B cell (primary cell): ENCODE data around the gene MVB12B. TPM values are rescaled to one million over a fixed set of nuclear protein-coding genes. Genes with fewer than 3 reads are reported as not detected.

Source experiments
- ATAC-seq: fragments of 200-7000 bp; cut with Tn5 transposase; one replicate; pipeline ENCODE4 v1.10.0; 2021; ENCODE audit warnings: low read depth, mild to moderate bottlenecking, moderate number of reproducible peaks, moderate library complexity
- CTCF ChIA-PET: fragments of 350-600 bp; sonication (Branson Sonifier 250); formaldehyde crosslinking; loops from one replicate; lab custom pipeline; 2021; ENCODE audit warnings: antibody characterized with exemption, inconsistent platforms; lab: Charles Lee
- POLR2A ChIA-PET: fragments of 350-600 bp; sonication (Branson Sonifier 250); formaldehyde crosslinking; loops from one replicate; lab custom pipeline; 2021; ENCODE audit warnings: antibody characterized with exemption; lab: Charles Lee
- DNase-seq: peaks from one replicate; pipeline ENCODE4 v3.0.0; 2013
- H2AFZ ChIP-seq: 2 replicates; pipeline ENCODE4 v1.6.1; 2012; ENCODE audit warnings: mild to moderate bottlenecking, low read depth, low read length; ENCODE audit not compliant: insufficient read depth, poor library complexity, severe bottlenecking
- H3K27ac ChIP-seq, 2 donors: 1 replicate in 1 of 2; 2 replicates in 1 of 2; pipeline ENCODE4 v1.5.1; 2012 to 2013; ENCODE audit warnings: low read length in 2 of 2, mild to moderate bottlenecking in 2 of 2, moderate library complexity in 1 of 2
- H3K27me3 ChIP-seq, 4 experiments: fragments of 200-600 bp in 1 of 4; sonication (generic) in 1 of 4; replicated peaks in 1 of 4; 1 replicate in 2 of 4; 2 replicates in 2 of 4; pipeline versions ENCODE4 v1.6.1 to v1.7.0; 2013 to 2016; ENCODE audit warnings: low read length in 3 of 4, mild to moderate bottlenecking in 2 of 4, mixed read lengths in 1 of 4, moderate library complexity in 1 of 4; ENCODE audit not compliant: insufficient read depth in 4 of 4, control insufficient read depth in 3 of 4; ENCODE audit errors: control extremely low read depth in 1 of 4
- H3K36me3 ChIP-seq, 2 experiments: replicated peaks in 1 of 2; 1 replicate in 1 of 2; 2 replicates in 1 of 2; pipeline versions ENCODE4 v1.6.1 to v1.7.1; 2013; ENCODE audit warnings: low read length in 1 of 2; ENCODE audit not compliant: insufficient read depth in 2 of 2, control insufficient read depth in 1 of 2; ENCODE audit errors: control extremely low read depth in 1 of 2, extremely low read depth in 1 of 2
- H3K4me1 ChIP-seq, 2 donors: fragments of 200-600 bp in 1 of 2; sonication (generic) in 1 of 2; 1 replicate in 1 of 2; 2 replicates in 1 of 2; pipeline versions ENCODE4 v1.5.1 to v1.6.1; 2013 to 2017; ENCODE audit warnings: low read length in 2 of 2; ENCODE audit not compliant: control insufficient read depth in 2 of 2, insufficient read depth in 2 of 2
- H3K4me2 ChIP-seq: replicated peaks from 2 replicates; pipeline ENCODE3; 2012; ENCODE audit warnings: mild to moderate bottlenecking, low read depth, low read length; ENCODE audit not compliant: poor library complexity, severe bottlenecking
- H3K4me3 ChIP-seq, 5 experiments: fragments of 200-600 bp in 1 of 5; sonication (generic) in 1 of 5; 1 replicate in 3 of 5; 2 replicates in 2 of 5; pipeline versions ENCODE4 v1.5.1 to v1.7.0; 2011 to 2016; ENCODE audit warnings: low read length in 4 of 5, mild to moderate bottlenecking in 4 of 5, low read depth in 2 of 5, control low read depth in 1 of 5, moderate library complexity in 1 of 5; ENCODE audit not compliant: insufficient read depth in 1 of 5; ENCODE audit errors: control extremely low read depth in 1 of 5, extremely low read depth in 1 of 5
- H3K79me2 ChIP-seq: fragments of 200-600 bp; sonication (generic); one replicate; pipeline ENCODE4 v1.6.0; 2016; ENCODE audit warnings: low read length; ENCODE audit not compliant: control insufficient read depth, insufficient read depth
- H3K9ac ChIP-seq: fragments of 200-600 bp; sonication (generic); 2 replicates; pipeline ENCODE4 v1.6.1; 2017; ENCODE audit warnings: mild to moderate bottlenecking, low read length, moderate library complexity
- H3K9me3 ChIP-seq, 3 donors: one replicate each; pipeline versions ENCODE4 v1.6.1 to v1.7.1; 2013; ENCODE audit warnings: low read length in 2 of 3; ENCODE audit not compliant: control insufficient read depth in 2 of 3, insufficient read depth in 1 of 3; ENCODE audit errors: control extremely low read depth in 1 of 3
- H4K20me1 ChIP-seq: 2 replicates; pipeline ENCODE4 v1.6.0; 2012; ENCODE audit warnings: mild to moderate bottlenecking, low read length; ENCODE audit not compliant: insufficient read depth, control insufficient read depth, poor library complexity, severe bottlenecking
- H3K27ac Mint-ChIP-seq: one replicate; pipeline ENCODE4 v1.8.0; 2021; ENCODE audit warnings: mixed read lengths
- H3K27me3 Mint-ChIP-seq: one replicate; pipeline ENCODE4 v1.8.0; 2021; ENCODE audit warnings: mixed read lengths
- H3K4me1 Mint-ChIP-seq: one replicate; pipeline ENCODE4 v1.8.0; 2021; ENCODE audit warnings: mixed read lengths
- H3K4me3 Mint-ChIP-seq: one replicate; pipeline ENCODE4 v1.8.0; 2021; ENCODE audit warnings: mixed read lengths
- H3K9me3 Mint-ChIP-seq: one replicate; pipeline ENCODE4 v1.8.0; 2022; ENCODE audit warnings: mixed read lengths; ENCODE audit not compliant: insufficient read depth
- CTCF ChIP-seq: fragments of 200-600 bp; IDR thresholded peaks from one replicate; pipeline ENCODE4 v1.8.0; 2022; ENCODE audit warnings: antibody characterized with exemption, mild to moderate bottlenecking
- EZH2 ChIP-seq: IDR thresholded peaks from 2 replicates; pipeline ENCODE4 v1.6.1; 2012; ENCODE audit warnings: borderline replicate concordance, low read depth, mild to moderate bottlenecking, moderate library complexity, low read length; ENCODE audit not compliant: insufficient read depth, poor library complexity, severe bottlenecking
- WGBS: methylation state at CpG from one replicate; pipeline ENCODE4 v1.1.5; 2013; ENCODE audit warnings: missing lambda C conversion rate; ENCODE audit not compliant: insufficient coverage; 5-methylcytosine and 5-hydroxymethylcytosine counted together
- intact Hi-C: fragments of 100-400 bp; cut with micrococcal nuclease; formaldehyde crosslinking; loops from one replicate; pipeline ENCODE4 v1.10.0; 2022
- polyA plus RNA-seq: library from polyadenylated mRNA; depleted of rRNA; stranded (reverse); fragments of >200 nt; gene quantifications from 2 replicates; pipeline ENCODE4 v1.2.3, GENCODE V29; 2012
- total RNA-seq, 2 donors: library from RNA; stranded (reverse); fragments of 120-200 nt in 1 of 2; gene quantifications; 1 replicate in 1 of 2; 2 replicates in 1 of 2; pipeline versions ENCODE4 v1.2.3 to v1.2.4, GENCODE V29; 2013 to 2022

The MVB12B gene
- total and polyA plus RNA-seq, 2 donors (not counting 1 experiment from before 2014, with no cell fraction given), result 1.2 to 9.8 TPM

GRCh38 chr9:126499911-126500599, 173.4 kb downstream of the MVB12B start:
- Histone ChIP-seq H3K36me3 (no peaks in the 10 kb centered on the region), H3K4me1 (peaks cover 14 to 21% of the 10 kb centered on the region in 2 donors), H3K4me3 (peak overlapping the region in 2 of 5 experiments; percentile 36 to 63), H3K27ac (no peak overlapping the region), H3K9ac (peak overlapping the region; percentile 65), H2AFZ (peak overlapping the region; percentile 81), H3K4me2 (peak overlapping the region; percentile 97), H3K27me3 (peaks cover 0 to 35% (median 11%) of the 10 kb centered on the region in 4 experiments), H4K20me1 (peaks cover 10% of the 10 kb centered on the region), H3K79me2 (no peaks in the 10 kb centered on the region), H3K9me3 (peaks cover 0 to 3% (median 0%) of the 10 kb centered on the region in 3 donors)
- peaks cover 11% of the 10 kb centered on the region for H3K27me3 Mint-ChIP-seq
- ChIA-PET CTCF (interaction anchor here (0.5 to 14.6 kb wide), 21 partner anchors 9 to 771 kb away, joined by 3 to 420 read pairs (median 12); no protein-coding TSS in a partner anchor), POLR2A (no interaction called here)
- ATAC-seq, result no peak
- no peak for TF ChIP-seq EZH2
- TF ChIP-seq CTCF, result no peak
- DNase-seq, result peak; percentile 39
- WGBS, result 67% methylated on average over 20 of the region's 20 CpGs
- peaks cover 12% of the 10 kb centered on the region for H3K4me1 Mint-ChIP-seq
- intact Hi-C loops, result loop anchor here (2.0 to 10.0 kb wide), 2 partner anchors 15 to 945 kb away; no protein-coding TSS in a partner anchor
- H3K27ac Mint-ChIP-seq, result no peak overlapping the region
- H3K4me3 Mint-ChIP-seq, result peak overlapping the region; percentile 26
- no peaks in the 10 kb centered on the region for H3K9me3 Mint-ChIP-seq
